Transverse colon (tissue), 4 donors: ENCODE data around the gene STARD13. TPM values are rescaled to one million over a fixed set of nuclear protein-coding genes. Genes with fewer than 3 reads are reported as not detected.

Source experiments
- DNase-seq: peaks from one replicate; pipeline ENCODE4 v3.0.0-alpha.2; 2019
- H3K27ac ChIP-seq, 4 donors: fragments of 200-600 bp; sonication (generic); 2 replicates each; pipeline ENCODE4 v1.5.1; 2016 to 2018; ENCODE audit warnings: inconsistent platforms in 4 of 4
- H3K27me3 ChIP-seq: fragments of 200-600 bp; sonication (generic); 2 replicates; pipeline ENCODE4 v1.5.1; 2017; ENCODE audit warnings: inconsistent platforms
- H3K36me3 ChIP-seq, 4 donors: fragments of 200-600 bp; sonication (generic); 2 replicates each; pipeline ENCODE4 v1.5.1; 2017 to 2019; ENCODE audit warnings: inconsistent platforms in 4 of 4
- H3K4me1 ChIP-seq, 4 donors: fragments of 200-600 bp; sonication (generic); 2 replicates each; pipeline ENCODE4 v1.5.1; 2017 to 2020; ENCODE audit warnings: inconsistent platforms in 4 of 4
- H3K4me3 ChIP-seq, 4 donors: fragments of 200-600 bp; sonication (generic); 1 replicate in 1 of 4; 2 replicates in 3 of 4; pipeline versions ENCODE4 v1.5.1 to v1.6.1; 2017 to 2019; ENCODE audit warnings: inconsistent platforms in 4 of 4
- H3K9me3 ChIP-seq, 2 donors: fragments of 200-600 bp; sonication (generic); 2 replicates each; pipeline ENCODE4 v1.5.1; 2017 to 2019; ENCODE audit warnings: inconsistent platforms in 2 of 2
- CTCF ChIP-seq, 5 experiments: fragments of 200-600 bp in 3 of 5; fragments of 450-650 bp in 2 of 5; sonication (generic) in 3 of 5; IDR thresholded peaks; 1 replicate in 2 of 5; 2 replicates in 3 of 5; pipeline ENCODE4 v1.5.1; 2016 to 2017; ENCODE audit warnings: antibody characterized with exemption in 5 of 5, inconsistent platforms in 3 of 5, mild to moderate bottlenecking in 2 of 5, moderate library complexity in 1 of 5
- EP300 ChIP-seq: sonication (generic); formaldehyde crosslinking; IDR thresholded peaks from one replicate; pipeline ENCODE4 v1.6.1; 2017; ENCODE audit warnings: antibody characterized with exemption, low read depth
- POLR2A ChIP-seq: fragments of 450-650 bp; IDR thresholded peaks from one replicate; pipeline ENCODE4 v1.6.1; 2016; ENCODE audit warnings: antibody characterized with exemption, mild to moderate bottlenecking, moderate library complexity
- POLR2AphosphoS5 ChIP-seq, 3 donors: sonication (generic); formaldehyde crosslinking; IDR thresholded peaks; one replicate each; pipeline ENCODE4 v1.6.1; 2016; ENCODE audit warnings: antibody characterized with exemption in 3 of 3
- WGBS, 2 donors: methylation state at CpG; one replicate each; pipeline ENCODE4 v1.1.5; 2018; ENCODE audit warnings: low coverage in 1 of 2; 5-methylcytosine and 5-hydroxymethylcytosine counted together
- in situ Hi-C, 4 donors: fragments of 200-750 bp; cut with MboI; loops; one replicate each; pipeline versions ENCODE4 v1.15.0 to v1.15.1; 2017; ENCODE audit warnings: low sequenced_read_pairs in 3 of 4, low pct_ligation_motif_present in 1 of 4, low pct_unique_long_range_greater_than_20kb in 1 of 4
- intact Hi-C: fragments of 100-400 bp; cut with DNase I; formaldehyde crosslinking; loops from one replicate; pipeline ENCODE4 v1.15.1; 2023; ENCODE audit warnings: low total_unique reads
- total RNA-seq, 4 donors: library from RNA; depleted of rRNA; stranded (reverse); fragments of >200 nt; gene quantifications; one replicate each; pipeline ENCODE4 v1.1.0, GENCODE V29; 2016

STARD13 gene
- total RNA-seq, 4 donors from 2014 or later, result 18.1 to 107 (median 41.5) TPM

GRCh38 chr13:33319859-33320258 is 34.3 kb upstream of the STARD13 start:
- Histone ChIP-seq H3K36me3 (no peaks in the 10 kb centered on the region), H3K27ac (no peak overlapping the region), H3K9me3 (no peaks in the 10 kb centered on the region), H3K27me3 (no peaks in the 10 kb centered on the region), H3K4me1 (peaks cover 0 to 19% (median 11%) of the 10 kb centered on the region in 4 donors), H3K4me3 (no peak overlapping the region)
- intact Hi-C loops, result no loop called here
- DNase-seq, result no peak
- in situ Hi-C loops, result no loop called here
- TF ChIP-seq POLR2A, result no peak
- TF ChIP-seq EP300, result no peak
- TF ChIP-seq POLR2AphosphoS5 (IDR thresholded peaks at IDR 0.05), result no peak
- TF ChIP-seq CTCF (IDR thresholded peaks at IDR 0.05), result no peak
- 83% methylated on average over 1 of the region's 1 CpG; no CpG with 5 or more reads in 1 of the 2 donors for WGBS, 2 donors

GRCh38 chr13:33318744-33319143 is 33.2 kb upstream of the STARD13 start:
- H3K4me1 ChIP-seq, result peaks cover 0 to 10% (median 5%) of the 10 kb centered on the region in 4 donors
- in situ Hi-C loops, result no loop called here

GRCh38 chr13:33318037-33318436 is 32.5 kb upstream of the STARD13 start:
- in situ Hi-C loops, result no loop called here
- Histone ChIP-seq H3K4me1 (peaks cover 0 to 7% (median 3%) of the 10 kb centered on the region in 4 donors), H3K27ac (no peak overlapping the region), H3K9me3 (no peaks in the 10 kb centered on the region), H3K4me3 (no peak overlapping the region), H3K27me3 (no peaks in the 10 kb centered on the region), H3K36me3 (no peaks in the 10 kb centered on the region)
- TF ChIP-seq EP300 (no peak), CTCF (IDR thresholded peaks at IDR 0.05) (no peak), POLR2AphosphoS5 (IDR thresholded peaks at IDR 0.05) (no peak), POLR2A (no peak)
- 89 to 96% methylated on average over 3 of the region's 3 CpGs for WGBS, 2 donors
- no peak for DNase-seq
- intact Hi-C loops, result no loop called here

More at GRCh38 chr13:33318744-33319143, 33.2 kb upstream of the STARD13 start:
- intact Hi-C loops, result no loop called here
- no peak for DNase-seq
- H3K27me3 ChIP-seq, result no peaks in the 10 kb centered on the region
- TF ChIP-seq POLR2AphosphoS5 (IDR thresholded peaks at IDR 0.05), result no peak
- no peak for TF ChIP-seq EP300
- TF ChIP-seq POLR2A, result no peak
- no peak for TF ChIP-seq CTCF (IDR thresholded peaks at IDR 0.05)
- H3K36me3 ChIP-seq, result no peaks in the 10 kb centered on the region
- 81 to 96% methylated on average over 2 of the region's 2 CpGs for WGBS, 2 donors
- H3K4me3 ChIP-seq, result no peak overlapping the region
- H3K27ac ChIP-seq, result no peak overlapping the region
- no peaks in the 10 kb centered on the region for H3K9me3 ChIP-seq

DNA sequence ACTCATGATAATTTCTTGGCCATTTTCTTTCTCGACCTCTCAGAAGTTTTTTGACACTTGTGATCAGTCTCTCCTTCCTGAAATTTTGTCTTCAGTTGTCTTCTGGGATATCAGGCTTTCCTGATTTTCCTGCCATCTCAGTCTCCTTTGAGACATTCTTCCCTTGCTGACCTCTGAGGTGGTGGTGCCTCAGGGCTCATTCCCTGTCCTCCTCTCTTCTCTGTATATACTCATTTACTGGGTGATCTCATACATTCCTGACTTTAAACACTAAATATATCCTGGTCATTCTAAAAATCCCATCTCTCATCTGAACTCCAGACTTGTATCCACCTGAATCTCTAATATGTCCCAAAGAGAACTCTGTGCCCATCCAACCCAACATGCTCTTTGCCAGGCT is 31.3 kb upstream of the STARD13 start:
- no peak overlapping the region for H3K27ac ChIP-seq
- DNase-seq, result no peak
- no peak for TF ChIP-seq POLR2AphosphoS5 (IDR thresholded peaks at IDR 0.05)
- TF ChIP-seq CTCF (IDR thresholded peaks at IDR 0.05), result no peak
- TF ChIP-seq EP300, result no peak
- TF ChIP-seq POLR2A, result no peak
- in situ Hi-C loops (no loop called here), intact Hi-C loops (no loop called here)
- H3K9me3 ChIP-seq, result no peaks in the 10 kb centered on the region
- H3K27me3 ChIP-seq, result no peaks in the 10 kb centered on the region
- 79 to 100% methylated on average over 1 of the region's 1 CpG for WGBS, 2 donors
- no peak overlapping the region for H3K4me3 ChIP-seq
- H3K36me3 ChIP-seq, result no peaks in the 10 kb centered on the region
- H3K4me1 ChIP-seq, result peaks cover 0 to 16% (median 3%) of the 10 kb centered on the region in 4 donors
